ENCODE results near the gene SORD. TPM values are rescaled to one million over a fixed set of nuclear protein-coding genes. Genes with fewer than 3 reads are reported as not detected.
A peak's percentile ranks its signal among the peaks of the same experiment; 100 is the strongest.
"Not testable (repeated sequence)": the region's sequence is repeated elsewhere in the genome, so short reads cannot be mapped to it uniquely, and the experiment has no call there.

The SORD gene
- total RNA-seq, 2 donors from 2014 or later, result 14.8 to 17.8 TPM

- DNase-seq (ENCODE audit: low spot score in 2 of 2); ATAC-seq; H3K9me3 Mint-ChIP-seq; H3K27ac Mint-ChIP-seq; H3K36me3 Mint-ChIP-seq: not testable (repeated sequence)
Measured at GRCh38 chr15:45041538-45041937, 18.5 kb downstream of the SORD start.

GRCh38 chr15:45042859-45043258 is 19.9 kb downstream of the SORD start:
- not testable (repeated sequence) for H3K27ac Mint-ChIP-seq; DNase-seq (ENCODE audit: low spot score in 2 of 2); H3K36me3 Mint-ChIP-seq; ATAC-seq; H3K9me3 Mint-ChIP-seq

GRCh38 chr15:45044270-45044669 is 21.3 kb downstream of the SORD start:
- not testable (repeated sequence) for H3K27ac Mint-ChIP-seq; DNase-seq (ENCODE audit: low spot score in 2 of 2); H3K9me3 Mint-ChIP-seq; ATAC-seq
- peaks cover 17 to 19% of the 10 kb centered on the region in 2 donors for H3K36me3 Mint-ChIP-seq

- H3K27ac Mint-ChIP-seq; ATAC-seq; DNase-seq (ENCODE audit: low spot score in 2 of 2); H3K9me3 Mint-ChIP-seq: not testable (repeated sequence)
- H3K36me3 Mint-ChIP-seq, result peaks cover 37 to 56% of the 10 kb centered on the region in 2 donors
Measured at GRCh38 chr15:45048449-45048793, 25.4 kb downstream of the SORD start.

- H3K36me3 Mint-ChIP-seq, result peaks cover 37 to 56% of the 10 kb centered on the region in 2 donors
- H3K9me3 Mint-ChIP-seq, result peaks cover 0 to 6% of the 10 kb centered on the region in 2 donors
Measured at GRCh38 chr15:45048794-45049631, 26.0 kb downstream of the SORD start.

GRCh38 chr15:45050587-45050986 is 27.6 kb downstream of the SORD start:
- no peak for ATAC-seq
- DNase-seq (ENCODE audit: low spot score in 2 of 2), result no peak
- peaks cover 37 to 56% of the 10 kb centered on the region in 2 donors for H3K36me3 Mint-ChIP-seq
- H3K9me3 Mint-ChIP-seq, result peaks cover 0 to 6% of the 10 kb centered on the region in 2 donors
- H3K27ac Mint-ChIP-seq, result no peak overlapping the region

More at GRCh38 chr15:45048794-45049631, 26.0 kb downstream of the SORD start:
- ATAC-seq, result no peak
- no peak for DNase-seq (ENCODE audit: low spot score in 2 of 2)
- no peak overlapping the region for H3K27ac Mint-ChIP-seq

- H3K27ac Mint-ChIP-seq; ATAC-seq; DNase-seq (ENCODE audit: low spot score in 2 of 2); H3K9me3 Mint-ChIP-seq: not testable (repeated sequence)
- H3K36me3 Mint-ChIP-seq, result peaks cover 34 to 54% of the 10 kb centered on the region in 2 donors
Measured at GRCh38 chr15:45052676-45053075, 29.7 kb downstream of the SORD start.

GRCh38 chr15:45058690-45059675 is 36.0 kb downstream of the SORD start:
- peaks cover 7 to 26% of the 10 kb centered on the region in 2 donors for H3K36me3 Mint-ChIP-seq
- not testable (repeated sequence) for ATAC-seq; DNase-seq (ENCODE audit: low spot score in 2 of 2); H3K27ac Mint-ChIP-seq
- peaks cover 0 to 10% of the 10 kb centered on the region in 2 donors for H3K9me3 Mint-ChIP-seq

GRCh38 chr15:45062301-45062700 is 39.3 kb downstream of the SORD start:
- not testable (repeated sequence) for H3K27ac Mint-ChIP-seq; DNase-seq (ENCODE audit: low spot score in 2 of 2); ATAC-seq
- H3K9me3 Mint-ChIP-seq, result peaks cover 0 to 10% of the 10 kb centered on the region in 2 donors
- H3K36me3 Mint-ChIP-seq, result peaks cover 7 to 26% of the 10 kb centered on the region in 2 donors

GRCh38 chr15:45064386-45064785 is 41.4 kb downstream of the SORD start:
- Mint-ChIP-seq H3K9me3 (no peaks in the 10 kb centered on the region), H3K27ac (no peak overlapping the region), H3K36me3 (peaks cover 7 to 23% of the 10 kb centered on the region in 2 donors)
- DNase-seq (ENCODE audit: low spot score in 2 of 2) (no peak), ATAC-seq (no peak)

GRCh38 chr15:45069942-45070360 is 47.0 kb downstream of the SORD start:
- H3K36me3 Mint-ChIP-seq, result peaks cover 0 to 11% of the 10 kb centered on the region in 2 donors
- H3K27ac Mint-ChIP-seq, result peak overlapping the region in 1 of 2 donors; percentile 93

GRCh38 chr15:45073602-45074001 is 50.6 kb downstream of the SORD start:
- H3K9me3 Mint-ChIP-seq; ATAC-seq; DNase-seq (ENCODE audit: low spot score in 2 of 2); H3K27ac Mint-ChIP-seq: not testable (repeated sequence)
- H3K36me3 Mint-ChIP-seq, result peaks cover 0 to 11% of the 10 kb centered on the region in 2 donors

More at GRCh38 chr15:45069942-45070360, 47.0 kb downstream of the SORD start:
- H3K9me3 Mint-ChIP-seq; DNase-seq (ENCODE audit: low spot score in 2 of 2): not testable (repeated sequence)
- ATAC-seq, result peak; percentile 16 to 37

GRCh38 chr15:45075440-45076320 is 52.7 kb downstream of the SORD start:
- not testable (repeated sequence) for H3K27ac Mint-ChIP-seq; ATAC-seq; DNase-seq (ENCODE audit: low spot score in 2 of 2); H3K9me3 Mint-ChIP-seq; H3K36me3 Mint-ChIP-seq

- DNase-seq (ENCODE audit: low spot score in 2 of 2); H3K9me3 Mint-ChIP-seq: not testable (repeated sequence)
Measured at GRCh38 chr15:45077391-45077790, 54.4 kb downstream of the SORD start.

GRCh38 chr15:45079201-45079600 is 56.2 kb downstream of the SORD start:
- H3K36me3 Mint-ChIP-seq; H3K9me3 Mint-ChIP-seq; ATAC-seq; H3K27ac Mint-ChIP-seq; DNase-seq (ENCODE audit: low spot score in 2 of 2): not testable (repeated sequence)

More at GRCh38 chr15:45077391-45077790, 54.4 kb downstream of the SORD start:
- H3K36me3 Mint-ChIP-seq, H3K27ac Mint-ChIP-seq, ATAC-seq: not testable (repeated sequence)
